Karpas-422 (cell line): ENCODE measurements around the gene RFX4. TPM values are rescaled to one million over a fixed set of nuclear protein-coding genes. Genes with fewer than 3 reads are reported as not detected.

Experiments
- DNase-seq: peaks from one replicate; pipeline ENCODE4 v3.0.0-alpha.2; 2015
- H2AFZ ChIP-seq: fragments of 200-600 bp; sonication (generic); 2 replicates; pipeline ENCODE4 v1.6.1; 2014; ENCODE audit warnings: antibody characterized with exemption, low read length, mixed read lengths
- H3K27ac ChIP-seq: fragments of 200-600 bp; sonication (generic); 2 replicates; pipeline ENCODE4 v1.5.1; 2014; ENCODE audit warnings: mild to moderate bottlenecking, low read length, moderate library complexity
- H3K27me3 ChIP-seq: fragments of 200-600 bp; sonication (generic); 2 replicates; pipeline ENCODE4 v1.6.1; 2014; ENCODE audit warnings: low read length, mixed read lengths
- H3K36me3 ChIP-seq: fragments of 200-600 bp; sonication (generic); 2 replicates; pipeline ENCODE4 v1.6.1; 2014; ENCODE audit warnings: low read length, mixed read lengths; ENCODE audit not compliant: insufficient read depth
- H3K4me1 ChIP-seq: fragments of 200-600 bp; sonication (generic); 2 replicates; pipeline ENCODE4 v1.6.1; 2014; ENCODE audit warnings: mild to moderate bottlenecking, low read length, mixed read lengths
- H3K4me2 ChIP-seq: fragments of 200-600 bp; sonication (generic); 2 replicates; pipeline ENCODE4 v1.6.1; 2014; ENCODE audit warnings: low read length, low read depth, mild to moderate bottlenecking; ENCODE audit not compliant: poor library complexity, severe bottlenecking
- H3K4me3 ChIP-seq: fragments of 200-600 bp; sonication (generic); 2 replicates; pipeline ENCODE4 v1.5.1; 2014; ENCODE audit warnings: mild to moderate bottlenecking, antibody characterized with exemption, low read length, mixed read lengths
- H3K79me2 ChIP-seq: fragments of 200-600 bp; sonication (generic); 2 replicates; pipeline ENCODE4 v1.6.1; 2014; ENCODE audit warnings: mild to moderate bottlenecking, low read length, mixed read lengths
- H3K9ac ChIP-seq: fragments of 200-600 bp; sonication (generic); 2 replicates; pipeline ENCODE4 v1.6.0; 2014; ENCODE audit warnings: low read length
- H3K9me2 ChIP-seq: fragments of 200-600 bp; sonication (generic), shearing (Covaris generic); replicated peaks from 2 replicates; pipeline ENCODE4 v1.6.0; 2014; ENCODE audit warnings: mild to moderate bottlenecking, low read length, moderate library complexity; ENCODE audit not compliant: insufficient read depth
- H3K9me3 ChIP-seq: fragments of 300-700, 200-600 bp; sonication (generic); 2 replicates; pipeline ENCODE4 v1.6.1; 2014; ENCODE audit warnings: low read length, mixed read lengths
- H4K20me1 ChIP-seq: fragments of 200-600 bp; sonication (generic); 2 replicates; pipeline ENCODE4 v1.6.1; 2014; ENCODE audit warnings: mild to moderate bottlenecking, antibody characterized with exemption, low read length, low read depth; ENCODE audit not compliant: insufficient read depth
- total RNA-seq: library from RNA; depleted of rRNA; stranded (reverse); fragments of >200 nt; shearing (Covaris generic); gene quantifications from 2 replicates; pipeline ENCODE4 v1.2.3, GENCODE V29; 2014; ENCODE audit warnings: low replicate concordance

RFX4 gene
- total RNA-seq, 1 experiment from 2014 or later, result not detected

- H3K27ac ChIP-seq, result no peak overlapping the region
- no peaks in the 10 kb centered on the region for H3K9me3 ChIP-seq
- no peaks in the 10 kb centered on the region for H3K9me2 ChIP-seq
- no peak overlapping the region for H3K4me3 ChIP-seq
- no peak overlapping the region for H3K4me2 ChIP-seq
- H3K4me1 ChIP-seq, result no peaks in the 10 kb centered on the region
- no peaks in the 10 kb centered on the region for H3K36me3 ChIP-seq
- H3K27me3 ChIP-seq, result no peaks in the 10 kb centered on the region
- H3K9ac ChIP-seq, result no peak overlapping the region
- DNase-seq, result no peak
- H3K79me2 ChIP-seq, result no peaks in the 10 kb centered on the region
- no peak overlapping the region for H2AFZ ChIP-seq
- no peaks in the 10 kb centered on the region for H4K20me1 ChIP-seq
Measured at GRCh38 chr12:106692896-106693820, 110.4 kb downstream of the RFX4 start.

DNA sequence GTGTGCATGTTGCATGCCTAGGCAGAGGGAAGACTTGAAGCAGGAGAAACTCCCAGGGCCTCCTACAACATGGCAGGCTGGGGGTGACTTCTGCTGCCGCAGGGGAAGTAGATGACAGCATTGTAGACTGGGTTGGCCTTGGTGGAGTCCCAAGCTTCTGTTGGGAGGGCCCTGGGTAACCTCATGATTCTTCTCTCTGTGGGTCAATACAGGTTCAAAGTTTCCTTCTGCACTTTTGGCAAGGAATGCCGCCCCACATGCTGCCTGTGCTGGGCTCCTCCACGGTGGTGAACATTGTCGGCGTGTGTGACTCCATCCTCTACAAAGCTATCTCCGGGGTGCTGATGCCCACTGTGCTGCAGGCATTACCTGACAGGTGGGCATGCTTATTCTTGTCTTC is 113.3 kb downstream of the RFX4 start:
- H3K9me2 ChIP-seq, result no peaks in the 10 kb centered on the region

DNA sequence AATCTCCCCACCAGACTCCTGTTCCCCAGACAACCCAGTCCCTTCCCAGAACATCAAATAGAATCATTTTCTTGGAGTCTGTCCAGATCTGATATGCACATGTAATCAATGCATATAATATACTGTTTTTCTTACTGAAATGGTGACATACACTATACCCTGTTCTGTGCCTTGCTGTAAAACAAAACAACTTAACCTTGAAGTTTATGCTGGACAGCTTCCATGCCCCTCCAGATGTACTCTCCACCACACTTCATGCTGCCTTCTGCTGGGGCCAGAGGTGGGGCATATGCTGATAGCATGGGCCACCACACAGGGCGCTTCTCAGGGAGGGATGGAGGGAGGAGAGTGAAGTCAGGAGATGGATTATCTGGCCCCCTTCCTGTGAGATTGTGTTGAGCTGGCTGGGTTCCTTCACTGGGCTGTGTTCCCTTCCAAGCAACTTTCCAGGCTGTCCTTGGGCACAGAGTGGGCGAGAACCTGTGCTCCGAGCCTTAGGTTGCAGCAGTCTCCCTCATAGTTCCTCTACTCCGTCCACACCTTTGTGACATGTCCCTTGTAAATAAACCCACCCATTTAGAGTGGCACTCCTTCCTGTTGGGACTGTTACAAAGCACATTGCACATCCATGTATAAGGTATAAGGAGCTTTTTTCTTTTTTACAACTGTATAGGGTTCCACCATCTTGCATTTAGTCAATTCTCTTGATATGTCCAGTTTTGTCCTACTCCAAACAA is 114.0 kb downstream of the RFX4 start:
- Histone ChIP-seq H3K79me2 (no peaks in the 10 kb centered on the region), H3K4me3 (no peak overlapping the region), H3K9me3 (no peaks in the 10 kb centered on the region), H4K20me1 (no peaks in the 10 kb centered on the region), H3K27me3 (0 out of 2 replicates have a peak, but pooled peaks cover 4% of the 10 kb centered on the region), H2AFZ (no peak overlapping the region), H3K4me1 (no peaks in the 10 kb centered on the region), H3K9me2 (no peaks in the 10 kb centered on the region), H3K27ac (no peak overlapping the region), H3K4me2 (no peak overlapping the region), H3K36me3 (no peaks in the 10 kb centered on the region), H3K9ac (no peak overlapping the region)
- no peak for DNase-seq

More for the DNA sequence above, 113.3 kb downstream of the RFX4 start:
- no peaks in the 10 kb centered on the region for H3K4me1 ChIP-seq
- DNase-seq, result no peak
- H3K4me3 ChIP-seq, result no peak overlapping the region
- H3K36me3 ChIP-seq, result no peaks in the 10 kb centered on the region
- no peak overlapping the region for H3K9ac ChIP-seq
- no peak overlapping the region for H3K27ac ChIP-seq
- no peak overlapping the region for H2AFZ ChIP-seq
- H3K4me2 ChIP-seq, result no peak overlapping the region
- no peaks in the 10 kb centered on the region for H3K9me3 ChIP-seq
- no peaks in the 10 kb centered on the region for H4K20me1 ChIP-seq
- H3K27me3 ChIP-seq, result 0 out of 2 replicates have a peak, but pooled peaks cover under 1% of the 10 kb centered on the region
- H3K79me2 ChIP-seq, result no peaks in the 10 kb centered on the region

DNA sequence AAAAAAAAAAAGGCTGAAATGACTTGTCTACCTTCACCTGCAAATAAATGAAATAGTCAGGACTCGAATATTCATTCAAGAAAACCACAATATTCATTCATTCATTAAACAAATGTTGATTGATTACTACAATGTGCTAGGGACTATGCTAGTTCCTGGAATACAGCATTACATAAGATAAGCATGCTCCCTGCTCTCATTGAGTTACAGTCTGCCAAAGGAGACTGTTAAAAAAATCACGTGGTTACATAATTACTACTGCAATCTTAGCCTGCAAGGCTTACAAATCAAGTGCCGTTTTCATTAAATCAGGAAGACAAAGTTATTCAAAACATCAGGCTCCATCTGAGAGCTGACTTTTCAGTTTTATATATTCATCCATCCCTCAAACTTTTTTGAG is 121.3 kb downstream of the RFX4 start:
- no peak overlapping the region for H3K4me2 ChIP-seq
- no peak overlapping the region for H2AFZ ChIP-seq
- H3K9me3 ChIP-seq, result no peaks in the 10 kb centered on the region
- H3K27ac ChIP-seq, result no peak overlapping the region
- H3K27me3 ChIP-seq, result 0 out of 2 replicates have a peak, but pooled peaks cover 4% of the 10 kb centered on the region
- no peaks in the 10 kb centered on the region for H3K36me3 ChIP-seq
- no peak overlapping the region for H3K4me3 ChIP-seq
- H3K9me2 ChIP-seq, result no peaks in the 10 kb centered on the region
- H3K9ac ChIP-seq, result no peak overlapping the region
- H3K79me2 ChIP-seq, result no peaks in the 10 kb centered on the region
- no peak for DNase-seq
- H3K4me1 ChIP-seq, result no peaks in the 10 kb centered on the region
- no peaks in the 10 kb centered on the region for H4K20me1 ChIP-seq

GRCh38 chr12:106705971-106706370 is 123.2 kb downstream of the RFX4 start:
- H3K27ac ChIP-seq, result no peak overlapping the region
- no peaks in the 10 kb centered on the region for H3K79me2 ChIP-seq

GRCh38 chr12:106709068-106709511 is 126.3 kb downstream of the RFX4 start:
- Histone ChIP-seq H3K9ac (no peak overlapping the region), H3K36me3 (no peaks in the 10 kb centered on the region), H2AFZ (no peak overlapping the region), H3K4me1 (no peaks in the 10 kb centered on the region), H3K79me2 (no peaks in the 10 kb centered on the region), H3K9me3 (no peaks in the 10 kb centered on the region), H3K27ac (no peak overlapping the region), H3K4me2 (no peak overlapping the region), H3K4me3 (no peak overlapping the region), H4K20me1 (no peaks in the 10 kb centered on the region), H3K9me2 (no peaks in the 10 kb centered on the region), H3K27me3 (no peaks in the 10 kb centered on the region)
- DNase-seq, result no peak

More at GRCh38 chr12:106705971-106706370, 123.2 kb downstream of the RFX4 start:
- no peak for DNase-seq
- no peaks in the 10 kb centered on the region for H3K36me3 ChIP-seq
- H3K4me2 ChIP-seq, result no peak overlapping the region
- H3K9me2 ChIP-seq, result no peaks in the 10 kb centered on the region
- H2AFZ ChIP-seq, result no peak overlapping the region
- no peak overlapping the region for H3K4me3 ChIP-seq
- no peak overlapping the region for H3K9ac ChIP-seq
- no peaks in the 10 kb centered on the region for H3K4me1 ChIP-seq
- H3K9me3 ChIP-seq, result no peaks in the 10 kb centered on the region
- H3K27me3 ChIP-seq, result 0 out of 2 replicates have a peak, but pooled peaks cover 4% of the 10 kb centered on the region
- H4K20me1 ChIP-seq, result no peaks in the 10 kb centered on the region

DNA sequence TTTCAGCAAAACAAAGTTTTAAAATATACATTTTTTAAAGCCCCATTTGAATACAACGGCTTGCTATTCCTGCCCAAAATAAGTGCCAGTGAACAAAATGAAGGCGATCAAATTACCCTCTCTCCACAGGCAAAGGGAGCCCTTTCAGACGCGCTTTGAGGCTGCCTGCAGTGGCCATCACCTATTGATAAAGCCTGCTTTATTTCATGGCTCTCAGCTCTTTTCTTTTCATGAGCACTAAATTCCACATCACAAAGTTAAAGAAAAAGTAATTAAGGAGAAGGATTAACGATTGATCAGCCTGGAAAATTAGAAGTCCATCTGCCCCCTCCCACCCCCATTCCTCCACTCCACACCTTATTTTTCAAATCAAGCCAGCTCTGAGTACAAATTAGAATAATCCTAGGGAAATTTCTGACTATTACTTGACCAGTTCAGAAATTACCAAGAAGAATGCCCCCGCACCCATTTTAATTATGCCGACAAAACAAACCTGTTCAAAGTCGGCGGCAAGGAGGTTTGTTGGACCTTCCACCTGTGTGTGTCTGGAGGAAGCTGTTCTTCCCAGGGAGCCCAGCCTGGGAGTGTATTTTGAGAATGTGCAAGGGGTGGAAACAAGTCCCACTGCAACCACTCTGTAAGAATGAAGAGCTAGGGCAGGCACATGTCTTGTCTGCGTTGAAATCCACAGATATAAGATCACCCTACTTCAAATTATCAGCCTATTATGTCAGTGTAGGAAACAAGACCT is 127.5 kb downstream of the RFX4 start:
- H2AFZ ChIP-seq, result no peak overlapping the region
- no peaks in the 10 kb centered on the region for H3K36me3 ChIP-seq
- H3K9ac ChIP-seq, result no peak overlapping the region
- no peaks in the 10 kb centered on the region for H3K27me3 ChIP-seq
- H4K20me1 ChIP-seq, result no peaks in the 10 kb centered on the region
- H3K4me2 ChIP-seq, result no peak overlapping the region
- no peaks in the 10 kb centered on the region for H3K79me2 ChIP-seq
- H3K4me1 ChIP-seq, result no peaks in the 10 kb centered on the region
- H3K4me3 ChIP-seq, result no peak overlapping the region
- H3K9me3 ChIP-seq, result no peaks in the 10 kb centered on the region
- H3K9me2 ChIP-seq, result no peaks in the 10 kb centered on the region
- H3K27ac ChIP-seq, result no peak overlapping the region
- no peak for DNase-seq
